Activated CD4-positive, alpha-beta T cell treated with anti-CD3 and anti-CD28 coated beads, Interleukin-2, Interleukin-6, amounts not matched to agents 100 ng/mL and 50 ng/mL, durations not matched to agents 16 hours and 8 hours (primary cell): Measurements from ENCODE around the gene GRK3.

Experiments
- DNase-seq: peaks from one replicate; pipeline ENCODE4 v3.0.0-alpha.2; 2020

The GRK3 gene

DNA sequence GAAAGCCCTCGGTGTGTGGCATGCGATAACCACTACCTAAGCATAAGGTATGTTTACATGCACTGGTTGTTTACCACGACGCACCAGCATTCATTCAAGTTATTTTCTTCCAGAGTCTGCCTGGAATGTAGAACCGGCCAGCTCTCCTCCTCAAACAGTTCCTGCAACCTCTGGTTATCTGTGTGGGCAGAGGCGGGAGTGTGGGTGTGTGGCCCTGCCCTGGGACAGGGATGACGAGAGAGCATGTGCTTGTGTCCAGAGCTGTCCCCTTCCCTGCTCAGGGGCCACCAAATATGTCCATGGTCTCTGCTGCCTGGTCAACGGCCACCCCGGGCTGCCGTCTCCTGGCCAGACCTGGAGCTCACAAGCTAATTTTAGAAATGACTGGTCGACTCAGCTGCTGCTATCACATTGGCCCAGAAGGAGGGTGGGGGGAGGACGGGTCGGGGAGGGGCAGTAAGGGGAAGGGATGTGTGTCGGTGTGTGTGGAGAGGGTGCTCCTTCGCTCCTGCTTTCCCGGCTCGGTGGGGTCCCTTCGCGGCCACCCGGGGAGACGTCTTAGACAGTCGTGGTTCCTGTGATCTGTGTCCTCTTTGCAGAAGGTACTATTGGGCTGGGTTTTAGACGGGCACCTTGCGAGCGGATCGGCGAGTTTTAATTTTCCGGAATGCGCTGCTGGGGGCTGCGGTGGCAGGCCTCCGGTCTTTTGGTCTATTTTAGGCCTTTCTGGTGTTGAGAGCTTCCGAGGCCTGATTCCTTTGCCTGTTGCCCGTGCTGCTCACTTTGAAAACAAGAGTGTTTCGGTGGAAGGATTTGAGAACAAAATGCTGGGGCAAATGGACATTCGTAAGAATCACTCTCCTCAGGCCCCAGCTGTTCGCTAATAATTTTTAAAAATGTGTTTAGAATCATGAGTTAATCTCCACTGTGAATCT lies 177.5 kb downstream of the GRK3 start, which contains the start of gene MYO18B:
Gene MYO18B, plus strand, starts transcription at position 497 of the 935 bp plus-strand sequence. CDS start 18,905 bp downstream, outside the sequence.
- no peak for DNase-seq

DNA sequence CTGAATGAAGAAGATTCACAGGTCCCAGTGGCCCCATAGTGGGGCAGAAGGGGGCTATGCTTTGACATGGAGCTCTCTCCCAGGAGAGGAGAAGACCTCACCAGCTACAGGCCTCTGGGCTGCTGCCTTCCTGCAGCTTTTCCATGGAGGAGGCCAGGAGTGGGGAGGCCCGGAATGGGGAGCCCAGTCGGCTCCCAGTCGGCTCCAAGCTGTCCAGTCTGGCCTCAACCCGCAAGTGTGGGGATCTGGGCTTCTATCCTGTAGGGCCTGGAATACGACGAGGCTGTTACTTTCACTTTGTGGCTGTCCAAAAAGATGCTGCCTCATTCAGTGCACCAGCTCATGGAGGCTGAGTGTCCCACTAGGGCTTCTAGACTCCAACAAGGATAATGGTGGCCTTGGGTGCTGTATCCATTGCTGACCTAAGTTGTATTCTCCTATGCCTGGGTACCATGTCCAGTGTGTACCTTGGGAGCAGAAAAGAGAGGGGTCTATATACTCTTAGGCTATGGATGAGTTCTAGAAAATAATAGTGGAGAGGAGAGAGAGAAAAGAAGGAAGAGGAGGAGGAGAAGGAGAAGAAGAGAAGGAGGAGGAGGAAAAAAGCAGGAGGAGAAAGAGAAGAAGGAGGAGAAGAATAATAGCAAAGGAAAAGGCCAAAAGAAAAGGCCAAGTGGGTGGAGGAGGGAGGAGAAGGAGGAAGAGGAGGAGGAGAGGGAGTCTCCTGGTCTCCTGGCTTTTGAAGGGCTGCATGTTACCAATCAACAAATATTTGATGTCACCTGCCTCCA lies 178.6 kb downstream of the GRK3 start:
- DNase-seq = no peak

DNA sequence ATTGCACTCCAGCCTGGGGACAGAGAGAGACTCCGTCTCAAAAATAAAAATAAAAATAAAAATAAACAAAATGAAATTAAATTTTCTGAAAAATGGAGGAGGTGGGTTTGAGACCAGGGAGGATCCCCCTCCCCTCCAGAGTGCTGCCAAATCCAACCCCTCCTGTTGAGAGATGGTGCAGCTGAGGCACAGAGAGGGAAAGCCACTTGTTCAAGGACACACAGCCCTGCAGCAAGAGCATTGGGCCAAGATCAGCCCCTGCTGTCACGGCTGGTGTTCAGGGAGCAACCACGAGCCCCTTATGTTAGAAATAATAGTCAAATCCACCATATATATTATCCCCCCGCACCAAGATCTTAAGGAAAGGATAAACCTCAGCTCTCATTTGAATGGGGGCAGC lies 180.2 kb downstream of the GRK3 start:
- no peak for DNase-seq

DNA sequence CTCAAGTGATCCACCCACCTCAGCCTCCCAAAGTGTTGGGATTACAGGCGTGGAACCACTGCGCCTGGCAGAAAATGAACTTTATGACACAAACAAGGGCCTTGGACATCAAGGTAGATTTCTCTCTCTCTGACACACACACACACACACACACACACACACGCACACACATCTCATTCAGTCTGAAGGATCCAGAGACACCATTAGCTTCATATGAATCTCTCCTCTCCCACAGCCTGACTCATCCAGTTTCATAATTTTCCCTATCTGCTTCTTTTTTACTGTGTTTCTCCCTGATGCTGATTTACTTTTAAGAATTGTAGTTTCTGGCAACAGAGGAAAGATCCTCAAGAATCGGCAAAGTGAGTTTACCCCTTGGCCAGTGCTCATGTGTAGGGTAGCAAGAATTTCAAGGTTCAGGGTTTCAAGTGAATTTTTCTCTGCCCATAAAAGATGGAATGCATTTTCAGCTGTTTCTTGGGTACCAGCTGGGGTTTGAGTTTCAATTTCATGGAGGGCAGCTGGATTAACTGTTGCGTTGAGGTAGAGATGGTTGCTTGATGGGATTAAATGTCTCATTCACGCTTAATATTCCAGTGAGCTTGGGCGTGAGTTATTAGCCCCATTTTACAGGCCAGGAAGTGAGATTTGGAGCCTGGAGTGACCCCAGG lies 181.0 kb downstream of the GRK3 start:
- DNase-seq = no peak

DNA sequence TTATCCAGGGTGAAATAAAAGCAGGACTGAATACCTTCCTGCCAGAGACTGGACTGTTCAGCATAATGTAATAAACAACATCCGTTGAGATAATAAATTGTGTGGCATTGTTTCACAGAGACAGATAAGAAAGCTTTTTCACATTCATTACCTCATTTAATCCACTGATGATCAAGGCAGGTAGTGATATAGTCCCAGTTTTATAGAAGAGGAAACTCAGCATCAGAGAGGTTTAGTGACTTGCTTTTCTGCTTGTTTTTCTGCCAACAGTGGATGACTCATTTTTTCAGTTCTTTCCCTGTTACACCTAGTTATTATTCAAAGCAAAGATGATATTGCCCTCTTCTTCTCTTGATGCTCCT lies 181.5 kb downstream of the GRK3 start:
- DNase-seq = peak; percentile 57

DNA sequence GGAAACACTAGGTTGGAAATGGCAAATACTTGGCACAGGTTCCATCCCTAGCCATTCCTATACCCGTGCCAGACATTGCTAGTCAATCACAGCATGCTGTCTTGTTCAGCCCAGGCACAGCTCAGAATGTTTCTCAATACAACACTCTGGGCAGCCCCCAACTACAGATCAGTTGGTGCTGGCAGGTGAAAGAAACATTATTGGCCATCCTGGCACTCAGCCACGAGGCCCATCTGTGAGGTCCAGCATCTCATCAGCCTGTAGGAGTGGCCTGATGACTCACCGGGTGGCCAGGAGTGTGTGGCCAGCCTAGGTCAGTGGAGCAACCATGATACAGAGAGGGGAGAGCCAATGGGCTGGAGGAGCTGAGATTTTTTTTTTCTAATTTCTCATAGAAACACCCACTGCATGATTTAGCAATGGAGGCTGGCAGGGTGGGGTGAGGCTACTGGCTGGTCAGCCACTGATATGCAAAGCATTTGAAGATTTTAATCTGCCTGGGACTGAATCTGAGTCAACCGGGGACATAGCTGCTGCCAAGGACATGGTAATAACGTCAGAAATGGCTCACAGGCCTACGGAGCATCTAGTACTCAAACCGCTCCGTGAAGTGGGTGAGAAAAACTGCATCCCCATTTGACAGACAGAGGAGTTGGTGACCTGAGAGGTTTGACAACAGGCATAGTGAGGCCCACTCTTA lies 182.9 kb downstream of the GRK3 start:
- DNase-seq = no peak

DNA sequence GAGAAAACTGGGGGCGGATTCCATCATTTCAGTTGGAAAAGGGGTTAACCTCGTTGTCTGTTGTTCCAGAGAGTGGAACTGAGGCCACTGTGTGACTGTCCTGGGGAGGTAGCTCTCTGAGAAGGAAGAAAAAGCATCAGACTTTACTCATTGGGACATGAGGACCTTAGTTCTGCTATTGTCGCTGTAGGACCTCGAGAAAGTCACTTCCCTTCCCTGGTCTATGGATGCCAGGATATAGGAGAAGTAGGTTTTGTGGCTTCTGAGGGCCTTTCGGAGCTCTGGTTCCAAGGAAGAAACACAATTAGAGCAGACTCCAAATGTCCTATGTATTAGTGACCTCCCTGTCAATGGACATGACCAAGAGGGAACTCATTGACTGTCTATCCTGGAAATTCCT lies 183.7 kb downstream of the GRK3 start:
- no peak for DNase-seq

DNA sequence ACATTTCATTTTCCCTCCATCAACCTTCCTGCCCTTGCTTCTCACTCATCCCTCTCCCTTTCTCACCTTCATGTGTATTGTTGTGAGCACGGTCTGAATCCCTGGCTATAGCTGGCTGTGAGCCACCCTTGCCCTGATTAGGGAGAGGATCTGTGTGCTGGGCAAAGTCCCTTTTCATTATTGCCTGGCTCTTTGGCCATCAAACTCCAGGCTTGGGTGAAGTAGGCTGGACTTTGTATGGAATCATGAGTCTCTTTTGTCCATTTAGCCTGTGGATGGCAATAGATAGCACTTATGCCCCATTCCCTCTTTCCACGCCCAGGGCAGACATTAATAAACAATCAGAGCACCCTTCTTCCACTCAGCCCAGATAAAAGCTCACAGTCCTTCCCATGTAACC lies 184.2 kb downstream of the GRK3 start:
- no peak for DNase-seq

DNA sequence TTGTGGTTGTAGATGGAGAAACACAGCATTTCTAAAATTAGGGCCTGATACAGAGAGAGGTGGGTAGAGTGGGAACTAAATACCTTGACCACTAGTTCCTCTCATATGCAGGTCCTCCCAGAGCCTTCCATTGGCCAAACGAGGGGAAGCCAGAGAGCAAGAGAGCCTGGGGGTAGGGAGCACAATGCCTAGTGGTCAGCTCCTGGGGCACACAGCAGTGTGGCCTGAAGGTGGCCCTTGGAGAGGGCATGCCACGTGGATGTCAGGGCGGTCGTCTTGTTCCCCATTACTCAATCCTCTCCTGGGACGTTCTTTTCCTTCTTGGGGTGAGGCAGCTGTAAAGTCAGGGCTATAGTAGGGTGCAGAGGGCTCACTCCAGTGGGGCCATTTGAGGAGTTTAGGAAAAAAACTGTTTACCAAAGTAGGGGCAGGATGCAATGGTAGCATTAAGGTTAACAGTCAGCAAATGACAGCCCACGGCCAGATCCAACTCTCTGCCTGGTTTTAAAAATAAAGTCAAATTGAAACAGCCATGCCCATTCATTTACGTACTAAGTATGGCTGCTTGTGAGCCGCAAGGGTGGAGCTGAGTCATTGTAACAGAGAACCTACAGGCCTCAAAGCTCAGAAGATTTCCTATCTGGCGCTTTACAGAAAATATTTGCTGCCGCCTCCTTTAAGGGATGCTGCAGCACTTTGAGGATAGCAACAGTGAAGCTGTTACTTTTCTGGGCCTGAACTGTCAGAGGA lies 185.1 kb downstream of the GRK3 start:
- peak; percentile 93 for DNase-seq

DNA sequence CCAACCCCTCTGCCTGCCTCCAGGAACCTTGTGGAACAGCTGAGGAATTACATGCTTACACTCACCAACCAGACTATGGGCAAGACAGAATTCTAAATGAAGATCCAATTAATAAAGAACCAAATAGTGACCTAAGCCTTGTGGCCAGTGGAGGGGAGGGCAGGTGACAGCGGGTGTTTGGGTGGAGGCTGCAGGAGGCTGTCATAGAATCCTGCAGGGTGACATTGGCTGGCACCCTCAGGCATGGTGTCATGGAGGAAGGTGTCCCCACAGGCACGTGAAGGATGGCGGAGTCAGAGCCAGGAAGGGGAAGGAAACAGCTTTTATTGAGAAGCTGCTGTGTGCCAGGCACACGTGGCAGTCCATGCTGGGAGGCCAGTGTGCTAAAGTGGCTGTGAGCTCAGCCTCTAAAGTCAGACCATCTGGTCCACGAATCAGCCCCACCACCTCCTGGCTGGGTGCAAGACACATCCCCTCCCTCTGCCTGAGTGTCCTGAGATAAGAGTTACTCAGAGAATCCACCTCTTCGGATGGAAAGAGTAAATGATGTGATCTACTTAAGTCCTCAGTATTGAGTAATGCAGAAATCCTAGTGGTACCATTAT lies 186.2 kb downstream of the GRK3 start:
- peak; percentile 37 for DNase-seq

DNA sequence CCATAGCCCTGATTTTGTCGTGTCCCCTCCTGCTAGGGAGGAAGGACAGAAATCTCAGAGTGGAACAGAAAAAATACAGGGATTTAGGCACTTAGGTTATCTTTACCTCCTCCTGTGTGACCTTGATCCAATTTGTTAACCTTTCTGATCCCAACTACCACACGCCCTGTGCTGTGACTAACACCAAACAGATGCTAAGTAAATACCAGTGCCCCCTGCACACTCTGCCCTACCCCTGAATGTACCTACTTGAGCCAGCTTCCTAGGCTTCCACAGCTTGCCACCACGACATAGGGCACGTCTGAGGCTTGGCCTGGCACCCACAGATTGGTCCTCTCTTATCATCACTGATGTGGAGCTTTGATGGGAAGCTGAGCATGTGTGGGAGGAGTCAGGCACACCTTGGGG lies 186.7 kb downstream of the GRK3 start:
- DNase-seq = peak; percentile 23

DNA sequence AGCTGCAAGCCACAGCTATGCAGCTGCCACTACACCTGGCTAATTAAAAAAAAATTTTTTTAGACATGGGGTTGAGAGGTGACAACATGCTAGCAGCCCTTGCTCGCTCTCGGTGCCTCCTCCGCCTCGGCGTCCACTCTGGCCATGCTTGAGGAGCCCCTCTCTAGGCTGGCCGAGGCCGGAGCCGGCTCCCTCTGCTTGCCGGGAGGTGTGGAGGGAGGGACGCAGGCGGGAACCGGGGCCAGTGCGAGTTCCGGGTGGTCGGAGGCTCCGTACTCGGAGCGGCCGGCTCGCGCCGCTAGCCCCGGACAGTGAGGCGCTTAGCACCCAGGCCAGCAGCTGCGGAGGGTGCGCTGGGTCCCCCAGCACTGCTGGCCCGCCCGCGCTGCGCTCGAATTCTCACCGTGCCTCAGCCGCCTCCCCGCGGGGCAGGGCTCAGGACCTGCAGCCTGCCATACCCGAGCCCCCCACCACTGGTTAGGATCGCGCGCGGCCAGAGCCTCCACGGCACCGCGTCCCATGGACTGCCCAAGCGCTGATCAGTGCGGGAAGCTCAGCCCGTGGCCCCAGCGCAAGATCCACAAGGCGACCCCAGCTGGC lies 188.2 kb downstream of the GRK3 start:
- no peak for DNase-seq

DNA sequence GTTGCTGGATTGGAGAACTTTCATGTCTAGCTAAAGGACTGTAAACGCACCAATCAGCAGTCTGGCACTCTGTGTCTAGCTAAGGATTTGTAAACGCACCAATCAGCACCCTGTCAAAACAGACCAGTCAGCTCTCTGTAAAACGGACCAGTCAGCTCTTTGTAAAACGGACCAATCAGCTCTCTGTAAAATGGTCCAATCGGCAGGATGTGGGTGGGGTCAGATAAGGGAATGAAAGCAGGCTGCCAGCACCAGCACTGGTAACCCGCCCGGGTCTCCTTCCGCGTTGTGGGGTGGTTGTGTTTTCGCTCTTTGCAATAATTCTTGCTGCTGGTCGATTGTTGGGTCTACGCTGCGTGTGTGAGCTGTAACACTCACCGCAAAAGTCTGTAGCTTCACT lies 188.8 kb downstream of the GRK3 start:
- no peak for DNase-seq

DNA sequence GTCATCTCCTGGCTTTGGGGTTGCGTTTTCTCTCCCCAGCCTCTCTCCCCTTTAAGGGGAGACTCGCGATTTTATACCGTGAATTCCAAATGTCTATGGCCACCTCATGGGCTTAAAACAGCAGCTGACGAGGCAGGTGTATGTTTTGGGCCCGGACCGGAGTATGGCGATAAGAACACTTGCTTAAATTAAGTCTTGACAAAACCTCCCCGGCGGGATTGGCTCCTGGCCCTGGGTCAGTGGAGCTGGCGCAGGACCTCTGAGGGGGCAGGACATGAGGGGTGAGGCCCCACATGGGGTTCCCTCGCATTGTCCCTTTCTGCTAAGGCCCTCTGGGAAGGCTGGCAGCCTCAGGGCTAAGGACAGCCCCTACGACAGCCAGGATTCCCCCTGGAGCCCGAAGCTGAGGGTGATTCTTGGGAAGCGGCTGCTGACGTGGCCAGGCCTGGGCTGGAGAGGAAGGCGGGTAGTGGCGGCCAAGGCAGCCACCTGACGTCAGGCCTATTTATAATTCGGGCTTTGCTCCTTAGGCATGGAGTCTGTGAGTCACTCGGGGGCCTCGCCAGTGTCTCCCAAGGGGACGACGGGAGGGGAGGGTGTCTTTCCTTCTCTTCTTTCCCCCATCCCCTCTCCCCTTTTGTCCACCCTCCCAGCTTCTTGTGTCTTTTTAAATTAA lies 190.2 kb downstream of the GRK3 start:
- no peak for DNase-seq

DNA sequence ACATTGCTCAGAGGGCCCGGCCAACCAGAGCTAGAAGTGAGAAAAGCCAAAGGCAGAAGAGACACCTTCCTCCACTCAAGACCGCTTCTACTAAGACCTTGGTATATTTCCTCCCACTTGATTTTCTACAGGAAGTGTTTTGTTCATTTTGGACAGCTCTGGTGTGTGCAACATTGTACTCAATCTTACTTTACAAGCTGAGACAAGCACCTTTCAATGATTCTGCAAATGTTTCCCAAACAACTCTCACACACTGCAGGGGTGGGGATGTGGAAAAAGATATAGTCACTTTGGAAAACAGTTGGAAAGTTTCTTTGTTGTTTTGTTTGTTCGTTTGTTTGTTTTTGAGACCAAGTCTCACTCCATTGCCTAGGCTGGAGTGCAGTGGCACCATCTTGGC lies 193.2 kb downstream of the GRK3 start:
- no peak for DNase-seq

DNA sequence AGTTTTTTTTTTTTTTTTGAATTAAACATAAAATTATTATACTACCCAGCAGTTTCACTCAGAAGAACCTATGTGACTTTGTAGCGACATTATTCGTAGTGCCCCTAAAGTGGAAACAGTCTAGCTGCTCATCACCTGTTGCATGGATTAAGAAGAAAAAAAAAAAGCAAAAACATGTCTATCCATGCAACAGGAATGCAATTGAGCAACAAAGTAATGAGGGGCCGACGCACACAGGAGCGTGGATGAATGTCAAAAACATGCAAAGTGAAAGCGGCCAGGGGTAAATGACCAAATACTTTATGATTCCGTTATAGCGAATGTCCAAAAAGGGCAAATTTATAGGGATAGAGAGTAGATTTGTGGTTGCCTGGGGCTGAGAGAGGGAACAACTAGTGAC lies 193.8 kb downstream of the GRK3 start:
- DNase-seq = no peak

DNA sequence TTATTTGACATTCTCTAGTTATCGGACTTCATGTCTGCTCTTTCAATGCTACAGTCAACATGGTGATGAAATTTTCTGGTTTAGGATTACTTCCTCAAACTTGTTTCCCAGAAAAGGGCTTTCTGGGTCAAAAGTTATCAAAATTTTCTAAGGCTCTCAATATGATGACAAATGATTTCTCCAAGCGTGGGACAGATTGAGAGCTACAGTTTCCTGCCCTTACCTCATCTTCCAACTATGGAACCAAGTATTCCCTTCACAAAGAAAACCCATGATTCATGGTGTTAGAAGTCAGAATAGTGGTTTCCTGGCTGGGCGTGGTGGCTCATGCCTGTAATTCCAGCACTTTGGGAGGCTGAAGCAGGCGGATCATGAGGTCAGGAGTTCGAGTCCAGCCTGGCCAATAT lies 195.4 kb downstream of the GRK3 start:
- DNase-seq = no peak

DNA sequence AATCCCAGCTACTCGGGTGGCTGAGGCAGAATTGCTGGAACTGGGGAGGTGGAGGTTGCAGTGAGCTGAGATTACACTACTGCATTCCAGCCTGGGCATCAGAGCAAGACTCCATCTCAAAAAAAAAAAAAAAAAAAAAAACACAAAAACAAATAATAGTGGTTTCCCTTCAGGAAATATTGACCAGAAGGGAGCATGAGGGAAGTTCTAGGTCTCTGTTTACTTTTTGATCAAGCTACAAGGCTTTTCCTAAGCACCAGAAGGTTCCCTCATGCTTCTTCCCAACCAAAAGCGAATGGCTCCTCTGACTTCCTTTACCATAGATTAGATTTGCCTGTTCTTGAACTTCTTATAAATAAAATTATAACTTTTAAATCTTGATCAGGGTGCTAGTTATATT lies 195.8 kb downstream of the GRK3 start:
- DNase-seq = no peak

DNA sequence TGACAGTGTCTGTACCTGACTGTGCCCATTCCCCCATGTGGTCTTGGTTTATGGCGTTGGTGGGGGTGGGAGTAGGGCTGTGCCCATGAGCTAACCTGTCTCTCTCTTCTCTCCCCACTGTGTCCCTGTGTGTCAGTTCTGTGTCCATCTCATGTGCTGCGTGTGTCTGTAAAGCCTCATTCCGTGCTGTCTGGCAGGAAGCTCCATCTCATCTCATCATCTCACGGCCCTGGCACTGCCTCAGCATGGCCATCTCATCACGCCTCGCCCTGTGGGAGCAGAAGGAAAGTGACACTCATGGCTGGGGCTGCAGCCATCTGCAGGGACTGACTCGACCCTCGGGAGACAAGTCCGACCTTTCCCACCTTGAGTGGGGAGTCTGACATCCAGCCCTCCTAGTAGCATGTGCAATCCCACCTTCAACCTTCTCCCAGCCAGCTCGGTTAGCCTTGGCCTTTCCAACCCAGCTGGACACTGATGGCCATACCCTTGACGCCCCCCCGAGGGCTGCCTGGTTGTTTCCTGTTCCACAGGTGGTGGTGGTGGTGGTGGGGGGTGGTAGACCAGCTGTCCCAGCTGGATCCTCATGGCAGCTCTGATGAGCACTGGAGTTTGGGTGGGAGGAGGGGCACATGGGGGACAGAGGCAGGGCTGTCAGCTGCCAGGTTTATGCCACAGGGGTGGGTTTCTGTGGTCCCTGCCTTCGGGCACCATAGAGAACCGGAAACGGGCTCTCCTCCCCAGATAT lies 196.5 kb downstream of the GRK3 start:
- no peak for DNase-seq

DNA sequence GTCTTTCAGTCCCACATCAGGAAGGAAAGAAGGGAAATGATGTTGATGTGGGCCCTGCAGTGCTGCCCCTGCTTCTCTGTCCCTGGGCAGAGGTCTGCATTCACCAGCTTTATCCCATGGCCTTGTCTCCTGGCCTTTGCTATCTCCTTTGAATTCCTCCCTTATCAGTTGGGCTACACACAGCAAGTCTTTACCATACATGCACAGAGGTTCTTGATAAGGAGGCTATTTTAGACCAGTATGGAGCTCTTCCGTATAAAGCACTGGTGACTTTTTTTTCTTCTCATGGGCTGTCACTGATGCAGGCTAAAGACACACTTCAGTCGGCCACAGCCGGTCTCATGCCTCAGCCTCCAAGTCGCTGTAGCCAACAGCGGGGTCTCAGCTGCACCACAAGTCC lies 197.7 kb downstream of the GRK3 start:
- no peak for DNase-seq
